ENCODE data around the gene PTPN4. TPM values are rescaled to one million over a fixed set of nuclear protein-coding genes. Genes with fewer than 3 reads are reported as not detected.

PTPN4 gene
- total and polyA plus RNA-seq, 10 of the 15 experiments (the other 5 are each of a cell fraction or from before 2014, with no cell fraction given) = 5.0 to 29.7 (median 23.7) TPM

- TF ChIP-seq CHD2 (IDR thresholded peaks at IDR 0.05; ENCODE audit: borderline replicate concordance, low read depth, low read length) (no peak), ZNF384 (IDR thresholded peaks at IDR 0.05; ENCODE audit: borderline replicate concordance, low read depth, low read length) (no peak), PRDM15 (CRISPR knock-in tag; IDR thresholded peaks at IDR 0.05) (no peak), NFYB (IDR thresholded peaks at IDR 0.05; ENCODE audit: insufficient read depth, low read depth, low read length) (no peak)
These were observed 29.0 kb downstream of the PTPN4 start (continued) for GRCh38 chr2:119788752-119789151.

- intact Hi-C loops (cut with micrococcal nuclease; ENCODE audit: unreplicated experiment) = no loop called here
- ATAC-seq (no peak), DNase-seq (ENCODE audit: low read depth, low spot score) (no peak), FAIRE-seq (no peak)
- SMC1A ChIA-PET (ENCODE audit: uncharacterized antibody, unreplicated experiment) = no interaction called here
- no peaks in the 10 kb centered on the region for H3K27me3 ChIP-seq (replicated peaks in 1 of 2; ENCODE audit: control insufficient read depth in 2 of 2, insufficient read depth in 2 of 2, low read length in 1 of 2)
- no peak overlapping the region for H2AFZ ChIP-seq (ENCODE audit: control insufficient read depth, low read depth, low read length)
- peaks cover 3% of the 10 kb centered on the region; the same call in 1 of the 2 replicates for H3K79me2 ChIP-seq (ENCODE audit: control insufficient read depth, insufficient read depth, low read length)
- H3K4me1 ChIP-seq (ENCODE audit: control insufficient read depth, insufficient read depth, low read length) = no peaks in the 10 kb centered on the region
- POLR2A ChIA-PET = no interaction called here
- H3K4me2 ChIP-seq (ENCODE audit: control insufficient read depth, insufficient read depth) = no peak overlapping the region
- in situ Hi-C loops (cut with MboI) = no loop called here
- CTCF ChIA-PET = no interaction called here
- no peak overlapping the region for H3K9ac ChIP-seq (ENCODE audit: control insufficient read depth, insufficient read depth, low read length)
- no peaks in the 10 kb centered on the region for H4K20me1 ChIP-seq (ENCODE audit: control insufficient read depth, insufficient read depth)
- RAD21 ChIA-PET (ENCODE audit: unreplicated experiment) = no interaction called here
- H3K36me3 ChIP-seq (ENCODE audit: control insufficient read depth in 2 of 2, insufficient read depth in 2 of 2, low read length in 1 of 2) = peaks cover 0 to 7% of the 10 kb centered on the region in 2 experiments; a peak in 3 of 4 replicates
- H3K9me3 ChIP-seq (replicated peaks; ENCODE audit: control insufficient read depth, insufficient read depth, low read length) = peaks cover 24% of the 10 kb centered on the region
- no TSS peak for BruUV-seq (replicated peaks)
- no peak overlapping the region for H3K27ac ChIP-seq (ENCODE audit: control insufficient read depth, insufficient read depth)
- H3K4me3 ChIP-seq = no peak overlapping the region
- no peak for TF ChIP-seq MXI1 (IDR thresholded peaks at IDR 0.05; ENCODE audit: low read depth, low read length)
- TF ChIP-seq SREBF2 (IDR thresholded peaks at IDR 0.05; ENCODE audit: low read length) = no peak
- no peak for TF ChIP-seq RELA (IDR thresholded peaks at IDR 0.05; ENCODE audit: borderline replicate concordance, partially characterized antibody)
- no peak for TF ChIP-seq RAD51 (IDR thresholded peaks at IDR 0.05)
- TF ChIP-seq BCLAF1 (IDR thresholded peaks at IDR 0.05) = no peak
- TF ChIP-seq E2F8 (IDR thresholded peaks at IDR 0.05; ENCODE audit: low read depth, partially characterized antibody) = no peak
These were observed 30.7 kb downstream of the PTPN4 start for GRCh38 chr2:119790466-119790865.

Data from GM12878 (cell line).